K562 (cell line): ENCODE data around the gene CALY. TPM values are rescaled to one million over a fixed set of nuclear protein-coding genes. Genes with fewer than 3 reads are reported as not detected.

Experiments
- CREB1 ChIP-seq, 2 experiments: sonication (generic) in 1 of 2; formaldehyde crosslinking in 1 of 2; IDR thresholded peaks; 2 replicates each; pipeline versions ENCODE4 v1.6.1 to v1.8.0; 2012 to 2022; ENCODE audit warnings: inconsistent platforms in 1 of 2, mild to moderate bottlenecking in 1 of 2, missing genetic modification reagents in 1 of 2, moderate library complexity in 1 of 2
- NCOA6 ChIP-seq: fragments of 450-650 bp; IDR thresholded peaks from 2 replicates; pipeline ENCODE4 v1.6.1; 2017; ENCODE audit warnings: mild to moderate bottlenecking
- PKNOX1 ChIP-seq: fragments of 450-650 bp; IDR thresholded peaks from 2 replicates; pipeline ENCODE4 v1.6.1; 2016
- PRDM10 ChIP-seq: fragments of 450-650 bp; IDR thresholded peaks from 2 replicates; pipeline ENCODE4 v1.6.1; 2018; ENCODE audit not compliant: partially characterized antibody
- SAFB ChIP-seq: fragments of 200-400 bp; formaldehyde crosslinking; IDR thresholded peaks from 2 replicates; pipeline ENCODE4 v1.6.1; 2017; ENCODE audit warnings: low read depth, low read length, borderline replicate concordance
- SMARCA4 ChIP-seq: fragments of 450-650 bp; IDR thresholded peaks from 2 replicates; pipeline ENCODE4 v1.6.1; 2016
- SP1 ChIP-seq: sonication (generic); formaldehyde crosslinking; IDR thresholded peaks from 2 replicates; pipeline ENCODE4 v1.8.1; 2022; ENCODE audit warnings: mild to moderate bottlenecking, missing genetic modification reagents
- SRSF9 ChIP-seq: fragments of 200-400 bp; formaldehyde crosslinking; IDR thresholded peaks from 2 replicates; pipeline ENCODE4 v1.6.1; 2017; ENCODE audit warnings: low read depth, low read length, borderline replicate concordance
- STAG1 ChIP-seq: sonication (generic); formaldehyde crosslinking; IDR thresholded peaks from 2 replicates; pipeline ENCODE4 v1.5.0; 2020; ENCODE audit warnings: missing genetic modification reagents, borderline replicate concordance
- TBL1XR1 ChIP-seq, 2 experiments: IDR thresholded peaks; 2 replicates each; pipeline ENCODE4 v1.6.1; 2012; ENCODE audit warnings: improper control_type of control experiment in 2 of 2, low read length in 2 of 2, mild to moderate bottlenecking in 1 of 2
- ZNF282 ChIP-seq: sonication (generic); formaldehyde crosslinking; IDR thresholded peaks from 2 replicates; pipeline ENCODE4 v1.8.1; 2023; ENCODE audit warnings: missing genetic modification reagents
- polyA plus RNA-seq, 8 experiments: library from polyadenylated mRNA; depleted of rRNA in 4 of 8; stranded (reverse) in 5 of 8; unstranded in 3 of 8; fragments of >200 nt; fragmentation: Nextera tagmentation in 2 of 8; fragmentation: Illumina TruSeq in 1 of 8; extraction: Ambion mirVana in 2 of 8; extraction: Trizol in 1 of 8; gene quantifications; 2 replicates each; pipeline versions ENCODE4 v1.2.1 to v1.2.3, GENCODE V29; 2011 to 2014; ENCODE audit warnings: inconsistent platforms in 1 of 8, missing spikeins in 1 of 8
- total RNA-seq, 7 experiments: library from RNA; depleted of rRNA in 6 of 7; stranded (reverse); fragments of >200 nt in 6 of 7; fragmentation: Illumina TruSeq in 2 of 7; extraction: Trizol in 2 of 7; gene quantifications; 2 replicates each; pipeline versions ENCODE4 v1.2.1 to v1.2.3, GENCODE V29; 2011 to 2021; ENCODE audit warnings: low replicate concordance in 1 of 7
- TF ChIP-seq, protein P1 (sequence below): sonication (generic); formaldehyde crosslinking; IDR thresholded peaks from 2 replicates; pipeline ENCODE4 v1.8.0; 2022; ENCODE audit warnings: missing genetic modification reagents, mild to moderate bottlenecking, moderate library complexity, borderline replicate concordance
- TF ChIP-seq, protein P2 (sequence below), 2 experiments: fragments of 450-650 bp; formaldehyde crosslinking in 1 of 2; IDR thresholded peaks; 2 replicates each; pipeline versions ENCODE4 v1.4.0 to v1.6.1; 2014 to 2020; ENCODE audit warnings: mild to moderate bottlenecking in 2 of 2, borderline replicate concordance in 1 of 2, low read depth in 1 of 2

Gene CALY
- total and polyA plus RNA-seq, 9 of the 15 experiments (the other 6 are each of a cell fraction or from before 2014, with no cell fraction given): not detected

GRCh38 chr10:133318494-133319127 is 18.1 kb downstream of the CALY start (continued):
- TF ChIP-seq SMARCA4 (0 out of 2 replicates have a peak, but pooled peaks have one; percentile 24), PRDM10 (peak; percentile 85), CREB1 (IDR thresholded peaks at IDR 0.05) (no peak), CREB1 (CRISPR knock-in tag; IDR thresholded peaks at IDR 0.05) (peak; percentile 72; the same call in 1 of the 2 replicates), ZNF282 (CRISPR knock-in tag) (no peak), NCOA6 (no peak), STAG1 (CRISPR knock-in tag) (peak; percentile 54; the same call in 1 of the 2 replicates), SAFB (peak; percentile 69; the same call in 1 of the 2 replicates), SP1 (CRISPR knock-in tag) (peak; percentile 60), TBL1XR1 (IDR thresholded peaks at IDR 0.05; ENCODE audit: low read length in 2 of 2) (0 out of 4 replicates have a peak, but pooled peaks of 1 of the 2 experiments have one; percentile 22), SRSF9 (no peak), PKNOX1 (peak; percentile 56; the same call in 1 of the 2 replicates)
- TF ChIP-seq, protein P1, sequence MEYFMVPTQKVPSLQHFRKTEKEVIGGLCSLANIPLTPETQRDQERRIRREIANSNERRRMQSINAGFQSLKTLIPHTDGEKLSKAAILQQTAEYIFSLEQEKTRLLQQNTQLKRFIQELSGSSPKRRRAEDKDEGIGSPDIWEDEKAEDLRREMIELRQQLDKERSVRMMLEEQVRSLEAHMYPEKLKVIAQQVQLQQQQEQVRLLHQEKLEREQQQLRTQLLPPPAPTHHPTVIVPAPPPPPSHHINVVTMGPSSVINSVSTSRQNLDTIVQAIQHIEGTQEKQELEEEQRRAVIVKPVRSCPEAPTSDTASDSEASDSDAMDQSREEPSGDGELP (CRISPR knock-in tag): peak; percentile 80
- TF ChIP-seq, protein P2, sequence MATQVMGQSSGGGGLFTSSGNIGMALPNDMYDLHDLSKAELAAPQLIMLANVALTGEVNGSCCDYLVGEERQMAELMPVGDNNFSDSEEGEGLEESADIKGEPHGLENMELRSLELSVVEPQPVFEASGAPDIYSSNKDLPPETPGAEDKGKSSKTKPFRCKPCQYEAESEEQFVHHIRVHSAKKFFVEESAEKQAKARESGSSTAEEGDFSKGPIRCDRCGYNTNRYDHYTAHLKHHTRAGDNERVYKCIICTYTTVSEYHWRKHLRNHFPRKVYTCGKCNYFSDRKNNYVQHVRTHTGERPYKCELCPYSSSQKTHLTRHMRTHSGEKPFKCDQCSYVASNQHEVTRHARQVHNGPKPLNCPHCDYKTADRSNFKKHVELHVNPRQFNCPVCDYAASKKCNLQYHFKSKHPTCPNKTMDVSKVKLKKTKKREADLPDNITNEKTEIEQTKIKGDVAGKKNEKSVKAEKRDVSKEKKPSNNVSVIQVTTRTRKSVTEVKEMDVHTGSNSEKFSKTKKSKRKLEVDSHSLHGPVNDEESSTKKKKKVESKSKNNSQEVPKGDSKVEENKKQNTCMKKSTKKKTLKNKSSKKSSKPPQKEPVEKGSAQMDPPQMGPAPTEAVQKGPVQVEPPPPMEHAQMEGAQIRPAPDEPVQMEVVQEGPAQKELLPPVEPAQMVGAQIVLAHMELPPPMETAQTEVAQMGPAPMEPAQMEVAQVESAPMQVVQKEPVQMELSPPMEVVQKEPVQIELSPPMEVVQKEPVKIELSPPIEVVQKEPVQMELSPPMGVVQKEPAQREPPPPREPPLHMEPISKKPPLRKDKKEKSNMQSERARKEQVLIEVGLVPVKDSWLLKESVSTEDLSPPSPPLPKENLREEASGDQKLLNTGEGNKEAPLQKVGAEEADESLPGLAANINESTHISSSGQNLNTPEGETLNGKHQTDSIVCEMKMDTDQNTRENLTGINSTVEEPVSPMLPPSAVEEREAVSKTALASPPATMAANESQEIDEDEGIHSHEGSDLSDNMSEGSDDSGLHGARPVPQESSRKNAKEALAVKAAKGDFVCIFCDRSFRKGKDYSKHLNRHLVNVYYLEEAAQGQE (IDR thresholded peaks at IDR 0.05; ENCODE audit: borderline replicate concordance): peak; percentile 50; the same call in 1 of the 2 replicates
- TF ChIP-seq, protein P2 (CRISPR knock-in tag; IDR thresholded peaks at IDR 0.05; ENCODE audit: low read depth): no peak
